Measurements from ENCODE around the gene PHLPP1.

Gene PHLPP1

DNA sequence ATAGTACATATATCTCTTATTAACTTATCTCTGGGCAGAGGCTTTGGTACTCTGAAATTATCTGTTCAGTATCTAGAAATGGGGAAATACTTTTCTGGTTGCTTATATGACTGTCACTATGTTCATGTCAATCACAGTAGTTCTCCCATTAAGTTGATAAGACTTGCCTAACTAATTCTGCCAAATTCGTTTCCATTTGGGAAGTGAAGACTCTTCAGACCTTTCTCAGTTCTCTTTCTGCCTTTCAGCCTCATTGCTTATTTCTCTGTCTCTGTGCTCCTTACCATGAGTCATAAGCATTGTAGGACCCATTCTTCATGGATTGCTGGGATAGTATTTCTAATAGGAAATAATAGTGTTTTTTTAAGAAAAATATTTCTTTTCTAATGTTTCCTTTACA is 113.5 kb downstream of the PHLPP1 start:
- TF ChIP-seq, protein P1, sequence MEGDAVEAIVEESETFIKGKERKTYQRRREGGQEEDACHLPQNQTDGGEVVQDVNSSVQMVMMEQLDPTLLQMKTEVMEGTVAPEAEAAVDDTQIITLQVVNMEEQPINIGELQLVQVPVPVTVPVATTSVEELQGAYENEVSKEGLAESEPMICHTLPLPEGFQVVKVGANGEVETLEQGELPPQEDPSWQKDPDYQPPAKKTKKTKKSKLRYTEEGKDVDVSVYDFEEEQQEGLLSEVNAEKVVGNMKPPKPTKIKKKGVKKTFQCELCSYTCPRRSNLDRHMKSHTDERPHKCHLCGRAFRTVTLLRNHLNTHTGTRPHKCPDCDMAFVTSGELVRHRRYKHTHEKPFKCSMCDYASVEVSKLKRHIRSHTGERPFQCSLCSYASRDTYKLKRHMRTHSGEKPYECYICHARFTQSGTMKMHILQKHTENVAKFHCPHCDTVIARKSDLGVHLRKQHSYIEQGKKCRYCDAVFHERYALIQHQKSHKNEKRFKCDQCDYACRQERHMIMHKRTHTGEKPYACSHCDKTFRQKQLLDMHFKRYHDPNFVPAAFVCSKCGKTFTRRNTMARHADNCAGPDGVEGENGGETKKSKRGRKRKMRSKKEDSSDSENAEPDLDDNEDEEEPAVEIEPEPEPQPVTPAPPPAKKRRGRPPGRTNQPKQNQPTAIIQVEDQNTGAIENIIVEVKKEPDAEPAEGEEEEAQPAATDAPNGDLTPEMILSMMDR (conservative IDR thresholded peaks at IDR 0.05; ENCODE audit: control insufficient read depth, insufficient read depth, low read depth, low read length), result no peak
- no peak for DNase-seq (ENCODE audit: low read depth)
- no peak overlapping the region for H3K4me3 ChIP-seq (ENCODE audit: control insufficient read depth, low read depth, low read length)

DNA sequence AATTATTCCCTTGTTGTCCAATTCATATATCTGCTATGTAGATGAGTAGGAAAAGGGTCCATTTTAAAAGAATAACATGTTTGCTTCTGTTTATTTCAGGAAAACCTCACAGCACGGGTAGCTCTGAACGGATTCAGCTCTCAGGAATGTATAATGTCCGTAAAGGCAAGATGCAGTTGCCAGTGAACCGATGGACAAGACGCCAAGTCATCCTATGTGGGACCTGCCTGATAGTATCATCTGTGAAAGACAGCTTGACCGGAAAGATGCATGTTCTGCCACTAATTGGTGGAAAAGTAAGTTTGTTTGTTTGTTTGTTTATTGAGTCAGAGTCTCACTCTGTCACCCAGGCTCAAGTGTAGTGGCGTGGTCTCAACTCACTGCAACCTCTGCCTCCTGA is 114.6 kb downstream of the PHLPP1 start:
- TF ChIP-seq, protein P1 (conservative IDR thresholded peaks at IDR 0.05; ENCODE audit: control insufficient read depth, insufficient read depth, low read depth, low read length), result no peak
- no peak overlapping the region for H3K4me3 ChIP-seq (ENCODE audit: control insufficient read depth, low read depth, low read length)
- no peak for DNase-seq (ENCODE audit: low read depth)

DNA sequence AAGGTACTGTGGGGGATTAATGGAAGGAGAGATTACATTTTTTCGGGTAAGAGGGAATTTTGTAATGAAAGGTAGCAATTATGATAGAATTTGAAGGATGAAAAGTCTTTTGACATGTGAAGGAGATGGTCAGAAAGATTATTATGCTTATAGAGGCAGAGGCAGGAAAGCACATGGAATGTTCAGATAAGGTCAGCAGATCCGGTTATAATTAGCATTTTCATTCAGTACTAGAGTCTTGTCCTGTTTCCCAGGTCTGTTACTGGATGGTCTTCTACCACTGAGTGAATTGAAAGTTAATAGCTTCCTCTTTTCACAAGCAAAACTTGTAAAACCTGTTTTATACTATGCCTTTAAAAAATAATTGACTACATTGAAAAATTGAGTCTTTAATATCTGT is 116.9 kb downstream of the PHLPP1 start:
- TF ChIP-seq, protein P1 (conservative IDR thresholded peaks at IDR 0.05; ENCODE audit: control insufficient read depth, insufficient read depth, low read depth, low read length), result no peak
- DNase-seq (ENCODE audit: low read depth), result no peak
- no peak overlapping the region for H3K4me3 ChIP-seq (ENCODE audit: control insufficient read depth, low read depth, low read length)

DNA sequence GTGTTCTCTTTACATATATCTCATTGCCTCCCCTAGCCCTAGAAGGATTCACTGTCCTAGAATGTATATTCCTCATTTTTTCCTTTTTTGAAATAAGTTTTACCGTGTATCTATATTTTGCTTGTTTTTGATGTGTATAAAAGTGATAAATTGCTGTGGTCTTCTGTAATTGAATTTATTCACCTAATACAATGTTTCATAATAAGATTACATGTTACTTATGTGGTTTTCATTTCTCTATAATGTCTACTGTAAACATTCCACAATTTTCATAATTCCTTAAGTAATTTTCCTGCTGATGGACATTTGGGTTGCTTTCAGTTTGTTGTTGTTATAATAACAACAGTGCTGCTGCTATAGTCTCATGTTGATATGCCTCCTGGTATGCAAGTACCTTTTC is 118.2 kb downstream of the PHLPP1 start:
- no peak overlapping the region for H3K4me3 ChIP-seq (ENCODE audit: control insufficient read depth, low read depth, low read length)
- DNase-seq (ENCODE audit: low read depth), result no peak
- TF ChIP-seq, protein P1 (conservative IDR thresholded peaks at IDR 0.05; ENCODE audit: control insufficient read depth, insufficient read depth, low read depth, low read length), result no peak

DNA sequence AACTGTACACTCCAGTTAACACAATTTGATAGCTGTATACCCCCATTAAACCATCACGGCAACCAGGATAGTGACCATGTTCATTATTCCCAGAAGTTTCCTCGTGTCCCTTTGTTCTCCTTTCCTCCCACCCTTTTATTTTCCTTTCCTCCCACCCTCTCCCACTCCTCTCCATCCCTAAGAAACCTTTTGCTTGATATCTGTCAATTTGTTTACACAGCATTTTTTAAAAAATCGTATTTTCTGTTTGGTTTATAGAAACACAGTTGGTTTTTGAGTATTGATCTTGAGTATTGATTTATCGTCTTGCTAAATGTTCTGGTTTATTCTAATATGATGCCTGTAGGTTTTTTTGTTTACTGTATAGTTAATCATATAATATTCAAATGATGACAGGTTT is 119.4 kb downstream of the PHLPP1 start:
- no peak for DNase-seq (ENCODE audit: low read depth)
- H3K4me3 ChIP-seq (ENCODE audit: control insufficient read depth, low read depth, low read length), result no peak overlapping the region
- TF ChIP-seq, protein P1 (conservative IDR thresholded peaks at IDR 0.05; ENCODE audit: control insufficient read depth, insufficient read depth, low read depth, low read length), result no peak

DNA sequence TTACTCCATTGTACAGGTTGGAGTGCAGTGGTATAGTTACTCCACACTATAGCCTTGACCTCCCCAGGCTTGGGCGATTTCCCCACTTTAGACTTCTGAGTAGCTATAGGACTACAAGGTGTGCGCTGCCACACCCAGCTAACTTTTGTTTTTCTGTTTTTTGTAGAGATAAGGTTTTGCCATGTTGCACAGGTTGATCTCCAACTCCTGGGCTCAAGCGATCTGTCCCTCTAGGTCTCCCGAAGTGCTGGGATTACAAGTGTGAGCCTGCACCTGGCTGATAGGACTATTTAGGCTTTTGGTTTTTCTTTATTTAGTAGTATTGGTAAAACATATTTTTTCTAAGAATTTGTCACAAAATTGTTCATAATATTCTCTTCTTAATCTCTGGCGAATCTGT is 121.7 kb downstream of the PHLPP1 start:
- TF ChIP-seq, protein P1 (conservative IDR thresholded peaks at IDR 0.05; ENCODE audit: control insufficient read depth, insufficient read depth, low read depth, low read length), result no peak
- H3K4me3 ChIP-seq (ENCODE audit: control insufficient read depth, low read depth, low read length), result no peak overlapping the region
- no peak for DNase-seq (ENCODE audit: low read depth)

DNA sequence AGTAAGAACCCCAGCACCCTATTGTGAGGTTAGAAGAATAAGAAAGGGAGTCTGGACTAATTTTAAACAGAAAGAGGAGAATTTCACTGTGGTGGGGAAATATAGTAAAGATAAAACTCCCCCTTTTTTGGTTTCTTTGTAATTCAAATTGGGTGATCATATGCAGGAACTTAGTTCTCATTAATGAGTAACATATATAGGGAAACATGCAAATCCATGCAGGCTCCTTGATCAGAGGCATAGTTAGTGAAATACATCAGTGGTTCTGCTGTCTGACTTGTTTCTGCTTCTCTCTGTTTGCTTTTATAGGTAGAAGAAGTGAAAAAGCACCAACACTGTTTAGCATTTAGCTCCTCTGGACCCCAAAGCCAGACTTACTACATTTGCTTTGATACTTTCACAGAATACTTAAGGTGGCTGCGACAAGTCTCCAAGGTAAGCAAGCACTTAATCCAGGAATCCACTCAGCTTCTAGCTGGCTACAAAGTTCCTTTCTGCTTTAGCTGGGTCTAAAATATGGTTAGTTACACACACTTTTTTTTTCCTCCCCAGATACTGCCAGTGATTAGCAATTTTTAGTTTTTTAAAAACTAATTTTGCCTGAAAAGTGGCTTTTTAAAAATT is 123.2 kb downstream of the PHLPP1 start:
- TF ChIP-seq, protein P1 (conservative IDR thresholded peaks at IDR 0.05; ENCODE audit: control insufficient read depth, insufficient read depth, low read depth, low read length), result no peak
- H3K4me3 ChIP-seq (ENCODE audit: control insufficient read depth, low read depth, low read length), result no peak overlapping the region

More for the DNA sequence above, 123.2 kb downstream of the PHLPP1 start:
- no peak for DNase-seq (ENCODE audit: low read depth)

All from fibroblast of mammary gland (primary cell).